T47D (cell line): ENCODE data around the gene PLA2G4B.

Experiments used
- DNase-seq, 2 experiments: peaks; one replicate each; pipeline versions ENCODE4 v3.0.0 to v3.0.0-alpha.2; 2011 to 2012; ENCODE audit warnings: low read depth in 1 of 2, low spot score in 1 of 2
- JUND ChIP-seq: IDR thresholded peaks from 2 replicates; pipeline ENCODE4 v1.6.1; 2012; ENCODE audit warnings: low read depth
- in situ Hi-C: cut with HindIII; loops from 2 replicates; pipeline ENCODE4 v1.10.0; 2016; ENCODE audit warnings: low sequenced_read_pairs, low pct_unique_long_range_greater_than_20kb

Gene PLA2G4B

GRCh38 chr15:41812820-41813375 lies 25.7 kb upstream of the PLA2G4B start:
- DNase-seq, result no peak
- in situ Hi-C loops, result no loop called here
- no peak for TF ChIP-seq JUND

GRCh38 chr15:41813426-41813825 lies 25.2 kb upstream of the PLA2G4B start:
- in situ Hi-C loops, result no loop called here
- TF ChIP-seq JUND, result no peak
- DNase-seq, result no peak

GRCh38 chr15:41814534-41814933 lies 24.1 kb upstream of the PLA2G4B start:
- no peak for TF ChIP-seq JUND
- in situ Hi-C loops, result no loop called here

GRCh38 chr15:41816788-41817187 lies 21.9 kb upstream of the PLA2G4B start:
- in situ Hi-C loops, result no loop called here
- TF ChIP-seq JUND, result no peak
- no peak for DNase-seq

More at GRCh38 chr15:41814534-41814933, 24.1 kb upstream of the PLA2G4B start:
- no peak for DNase-seq

GRCh38 chr15:41817327-41817726 lies 21.3 kb upstream of the PLA2G4B start:
- in situ Hi-C loops, result no loop called here
- DNase-seq, result no peak
- no peak for TF ChIP-seq JUND

- TF ChIP-seq JUND, result no peak
- no peak for DNase-seq
- in situ Hi-C loops, result no loop called here
These were observed 20.9 kb upstream of the PLA2G4B start for GRCh38 chr15:41817781-41818180.

- in situ Hi-C loops, result no loop called here
- DNase-seq, result no peak
- TF ChIP-seq JUND, result no peak
These were observed 19.1 kb upstream of the PLA2G4B start for GRCh38 chr15:41819455-41820050.

GRCh38 chr15:41820791-41821423 lies 17.7 kb upstream of the PLA2G4B start:
- in situ Hi-C loops, result no loop called here
- TF ChIP-seq JUND, result no peak
- DNase-seq, result peak in 1 of 2 experiments; percentile 52

- no peak for DNase-seq
- in situ Hi-C loops, result no loop called here
- no peak for TF ChIP-seq JUND
These were observed 16.8 kb upstream of the PLA2G4B start for GRCh38 chr15:41821831-41822230.

- no peak for DNase-seq
- no peak for TF ChIP-seq JUND
- in situ Hi-C loops, result no loop called here
These were observed 16.2 kb upstream of the PLA2G4B start for GRCh38 chr15:41822471-41822870.

GRCh38 chr15:41822957-41823356 lies 15.7 kb upstream of the PLA2G4B start:
- in situ Hi-C loops, result no loop called here
- no peak for TF ChIP-seq JUND

GRCh38 chr15:41823502-41823901 lies 15.1 kb upstream of the PLA2G4B start:
- DNase-seq, result no peak
- TF ChIP-seq JUND, result no peak
- in situ Hi-C loops, result no loop called here

More at GRCh38 chr15:41822957-41823356, 15.7 kb upstream of the PLA2G4B start:
- peak in 1 of 2 experiments; percentile 44 for DNase-seq

GRCh38 chr15:41824062-41824745 lies 14.4 kb upstream of the PLA2G4B start:
- DNase-seq, result no peak
- TF ChIP-seq JUND, result no peak
- in situ Hi-C loops, result no loop called here
